ENCODE data around the gene RPA4.

Gene RPA4

DNA sequence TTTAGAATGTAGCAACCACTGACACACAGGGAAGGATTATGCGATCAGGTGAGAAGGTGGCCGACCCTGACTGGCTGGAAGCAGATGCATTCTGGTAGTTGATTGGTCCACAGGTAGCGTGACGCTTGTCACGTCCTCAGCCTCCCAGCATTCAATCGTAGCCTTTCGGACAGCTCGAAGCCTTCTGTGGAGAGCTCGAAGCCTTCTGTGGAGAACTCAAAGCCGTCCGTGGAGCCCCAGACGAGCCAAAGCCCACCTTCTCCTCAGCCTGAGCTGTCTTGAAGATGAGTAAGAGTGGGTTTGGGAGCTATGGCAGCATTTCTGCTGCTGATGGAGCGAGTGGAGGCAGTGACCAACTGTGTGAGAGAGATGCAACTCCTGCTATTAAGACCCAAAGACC, 319 bp downstream of the RPA4 start:
- Histone ChIP-seq H3K9ac (ENCODE audit: low read depth, low read length) (no peak overlapping the region), H3K4me1 (ENCODE audit: control insufficient read depth, insufficient read depth, low read length) (no peaks in the 10 kb centered on the region)

DNA sequence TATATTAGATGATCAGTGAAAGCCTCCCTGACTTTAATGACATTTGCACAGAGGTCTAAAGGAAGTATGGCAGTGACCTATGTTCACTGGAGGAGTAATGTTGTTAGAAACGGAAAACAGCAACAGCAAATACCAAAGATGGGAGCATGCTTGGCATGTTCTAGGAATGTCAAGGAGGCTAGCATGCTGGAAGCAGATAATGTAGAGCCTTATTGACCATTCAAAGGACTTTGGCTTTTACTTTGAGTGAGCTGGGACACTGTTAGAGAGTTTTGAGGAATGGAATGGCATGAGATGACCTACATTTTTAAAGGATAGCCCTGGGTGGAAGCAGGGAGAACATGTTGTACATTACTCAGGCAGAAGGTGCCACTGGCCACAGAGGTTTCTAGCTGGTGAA, 6.0 kb downstream of the RPA4 start:
- Histone ChIP-seq H3K36me3 (ENCODE audit: control insufficient read depth, insufficient read depth, low read length) (no peaks in the 10 kb centered on the region), H3K4me3 (ENCODE audit: low read depth, low read length) (no peak overlapping the region), H3K27me3 (ENCODE audit: control insufficient read depth, insufficient read depth, low read length) (no peaks in the 10 kb centered on the region), H3K9ac (ENCODE audit: low read depth, low read length) (no peak overlapping the region), H3K4me1 (ENCODE audit: control insufficient read depth, insufficient read depth, low read length) (no peaks in the 10 kb centered on the region), H3K9me3 (ENCODE audit: control insufficient read depth, insufficient read depth, low read length) (no peaks in the 10 kb centered on the region)

More for the DNA sequence above, 319 bp downstream of the RPA4 start:
- Histone ChIP-seq H3K27me3 (ENCODE audit: control insufficient read depth, insufficient read depth, low read length) (no peaks in the 10 kb centered on the region), H3K4me3 (ENCODE audit: low read depth, low read length) (no peak overlapping the region), H3K36me3 (ENCODE audit: control insufficient read depth, insufficient read depth, low read length) (peaks cover 4% of the 10 kb centered on the region), H3K9me3 (ENCODE audit: control insufficient read depth, insufficient read depth, low read length) (no peaks in the 10 kb centered on the region)

DNA sequence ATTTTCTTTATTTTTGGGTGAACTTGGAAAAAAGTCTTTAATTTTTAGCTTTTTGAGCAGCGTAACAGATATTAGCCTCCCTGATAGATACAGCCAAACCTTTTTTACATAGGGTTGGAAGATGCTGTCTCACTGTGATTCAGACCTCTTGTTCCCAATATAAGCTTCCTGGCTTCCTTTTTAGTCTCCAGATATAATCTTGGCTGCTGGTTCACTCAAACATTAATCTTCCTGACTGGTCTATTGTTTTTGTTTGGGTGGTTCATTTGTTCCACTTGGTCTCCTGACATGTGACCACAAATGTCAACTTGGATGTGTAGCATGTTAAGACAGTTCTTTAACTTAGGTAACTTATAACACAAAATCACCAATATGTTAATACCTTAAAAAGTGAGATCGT, 23.0 kb downstream of the RPA4 start:
- Histone ChIP-seq H3K4me1 (ENCODE audit: control insufficient read depth, insufficient read depth, low read length) (peaks cover 3% of the 10 kb centered on the region), H3K4me3 (ENCODE audit: low read depth, low read length) (no peak overlapping the region), H3K9ac (ENCODE audit: low read depth, low read length) (no peak overlapping the region), H3K27me3 (ENCODE audit: control insufficient read depth, insufficient read depth, low read length) (no peaks in the 10 kb centered on the region), H3K9me3 (ENCODE audit: control insufficient read depth, insufficient read depth, low read length) (no peaks in the 10 kb centered on the region), H3K36me3 (ENCODE audit: control insufficient read depth, insufficient read depth, low read length) (no peaks in the 10 kb centered on the region)

DNA sequence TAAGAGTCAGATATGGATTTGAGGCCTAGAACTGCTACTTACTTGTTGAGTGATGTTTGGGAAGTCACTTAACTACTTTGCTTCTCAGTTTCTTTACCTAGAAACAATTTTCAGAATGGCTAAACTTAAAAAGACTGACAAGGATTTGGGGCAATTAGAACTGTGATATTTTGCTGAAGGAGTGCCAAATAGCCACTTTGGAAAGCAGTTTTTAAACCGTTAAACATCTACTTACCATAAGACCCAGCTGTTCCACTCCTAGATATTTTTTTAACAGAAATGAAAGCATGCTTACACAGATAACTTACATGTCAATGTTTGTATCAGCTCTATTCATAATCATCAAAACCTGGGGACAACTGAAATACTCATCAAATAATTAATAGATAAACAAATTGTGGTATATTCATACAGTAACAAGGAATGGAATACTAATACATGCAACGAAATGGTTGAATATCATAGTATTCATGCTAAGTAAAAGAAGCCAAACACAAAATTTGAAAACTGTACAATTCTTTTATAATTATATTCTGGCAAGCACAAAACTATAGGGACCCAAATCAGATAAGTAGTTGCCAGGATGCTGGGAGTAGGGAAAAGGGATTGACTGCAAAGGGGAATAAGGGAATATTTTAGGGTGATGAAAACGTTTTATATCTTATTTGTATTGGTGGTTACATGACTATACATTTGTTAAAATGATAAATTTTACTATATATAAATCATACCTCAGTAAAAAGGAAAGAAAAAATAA, 24.0 kb downstream of the RPA4 start:
- Histone ChIP-seq H3K27me3 (ENCODE audit: control insufficient read depth, insufficient read depth, low read length) (no peaks in the 10 kb centered on the region), H3K9ac (ENCODE audit: low read depth, low read length) (no peak overlapping the region), H3K36me3 (ENCODE audit: control insufficient read depth, insufficient read depth, low read length) (no peaks in the 10 kb centered on the region), H3K4me3 (ENCODE audit: low read depth, low read length) (no peak overlapping the region), H3K4me1 (ENCODE audit: control insufficient read depth, insufficient read depth, low read length) (peaks cover 3% of the 10 kb centered on the region), H3K9me3 (ENCODE audit: control insufficient read depth, insufficient read depth, low read length) (no peaks in the 10 kb centered on the region)

DNA sequence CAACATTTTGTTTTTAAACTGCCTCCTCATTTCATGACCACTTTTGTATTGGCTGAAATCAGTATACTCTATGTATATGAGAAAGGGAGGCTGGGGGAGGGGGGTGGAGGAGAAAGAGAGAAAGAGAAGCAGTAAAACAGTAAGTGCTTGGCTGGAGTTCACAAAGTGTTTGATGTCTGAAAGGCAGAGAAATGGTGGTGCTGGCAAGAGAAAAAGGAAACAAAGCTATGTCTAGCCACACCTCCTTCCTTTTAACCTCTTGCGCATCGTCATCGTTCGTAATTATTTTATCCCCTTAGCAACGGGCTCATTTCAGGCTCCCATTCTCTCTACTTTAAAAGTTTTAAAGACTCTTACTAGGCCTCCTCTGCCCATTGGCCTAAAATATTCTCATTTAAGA, 25.6 kb downstream of the RPA4 start:
- H3K36me3 ChIP-seq (ENCODE audit: control insufficient read depth, insufficient read depth, low read length): no peaks in the 10 kb centered on the region
- H3K9ac ChIP-seq (ENCODE audit: low read depth, low read length): no peak overlapping the region
- peaks cover 3% of the 10 kb centered on the region for H3K4me1 ChIP-seq (ENCODE audit: control insufficient read depth, insufficient read depth, low read length)
- no peak overlapping the region for H3K4me3 ChIP-seq (ENCODE audit: low read depth, low read length)
- no peaks in the 10 kb centered on the region for H3K27me3 ChIP-seq (ENCODE audit: control insufficient read depth, insufficient read depth, low read length)
- H3K9me3 ChIP-seq (ENCODE audit: control insufficient read depth, insufficient read depth, low read length): no peaks in the 10 kb centered on the region

DNA sequence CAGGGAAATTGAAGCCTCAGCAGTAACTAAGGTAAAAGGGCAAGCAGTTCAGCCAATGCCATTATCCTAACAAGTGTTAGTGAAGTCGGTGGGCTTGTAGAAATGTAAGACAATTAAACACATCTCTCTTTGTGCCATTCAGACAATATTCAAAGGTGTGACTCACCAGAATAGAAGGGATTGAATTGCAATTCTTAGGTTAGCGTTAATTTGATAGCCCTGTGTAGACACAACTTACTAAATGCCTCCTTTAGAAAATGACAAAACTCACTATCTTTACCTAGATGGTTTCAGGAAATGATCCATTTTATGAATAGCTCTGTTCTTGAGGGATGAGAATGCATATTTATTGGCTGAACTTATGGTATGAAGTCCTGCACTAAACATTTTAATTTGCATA, 35.2 kb downstream of the RPA4 start:
- H3K36me3 ChIP-seq (ENCODE audit: control insufficient read depth, insufficient read depth, low read length): no peaks in the 10 kb centered on the region
- no peak overlapping the region for H3K4me3 ChIP-seq (ENCODE audit: low read depth, low read length)
- H3K4me1 ChIP-seq (ENCODE audit: control insufficient read depth, insufficient read depth, low read length): peaks cover 3% of the 10 kb centered on the region
- no peak overlapping the region for H3K9ac ChIP-seq (ENCODE audit: low read depth, low read length)
- H3K27me3 ChIP-seq (ENCODE audit: control insufficient read depth, insufficient read depth, low read length): no peaks in the 10 kb centered on the region
- H3K9me3 ChIP-seq (ENCODE audit: control insufficient read depth, insufficient read depth, low read length): no peaks in the 10 kb centered on the region

DNA sequence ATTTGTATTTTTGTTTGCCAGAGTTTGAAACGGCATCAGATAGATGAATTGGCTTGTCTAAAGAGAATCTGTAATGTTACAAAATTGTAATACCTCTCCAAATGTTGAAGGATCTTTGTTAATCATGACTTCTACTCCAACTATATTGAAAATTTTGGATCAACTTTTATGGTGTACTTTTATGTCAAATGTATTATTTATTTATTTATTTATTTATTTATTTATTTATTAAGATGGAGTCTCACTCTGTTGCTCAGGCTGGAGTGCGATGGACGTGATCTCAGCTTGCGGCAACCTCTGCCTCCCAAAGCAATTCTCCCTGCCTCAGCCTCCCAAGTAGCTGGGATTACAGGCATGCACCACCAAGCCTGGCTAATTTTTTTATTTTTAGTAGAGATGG, 36.0 kb downstream of the RPA4 start:
- Histone ChIP-seq H3K36me3 (ENCODE audit: control insufficient read depth, insufficient read depth, low read length) (no peaks in the 10 kb centered on the region), H3K9ac (ENCODE audit: low read depth, low read length) (no peak overlapping the region), H3K4me3 (ENCODE audit: low read depth, low read length) (no peak overlapping the region), H3K27me3 (ENCODE audit: control insufficient read depth, insufficient read depth, low read length) (no peaks in the 10 kb centered on the region), H3K4me1 (ENCODE audit: control insufficient read depth, insufficient read depth, low read length) (peaks cover 3% of the 10 kb centered on the region), H3K9me3 (ENCODE audit: control insufficient read depth, insufficient read depth, low read length) (no peaks in the 10 kb centered on the region)

DNA sequence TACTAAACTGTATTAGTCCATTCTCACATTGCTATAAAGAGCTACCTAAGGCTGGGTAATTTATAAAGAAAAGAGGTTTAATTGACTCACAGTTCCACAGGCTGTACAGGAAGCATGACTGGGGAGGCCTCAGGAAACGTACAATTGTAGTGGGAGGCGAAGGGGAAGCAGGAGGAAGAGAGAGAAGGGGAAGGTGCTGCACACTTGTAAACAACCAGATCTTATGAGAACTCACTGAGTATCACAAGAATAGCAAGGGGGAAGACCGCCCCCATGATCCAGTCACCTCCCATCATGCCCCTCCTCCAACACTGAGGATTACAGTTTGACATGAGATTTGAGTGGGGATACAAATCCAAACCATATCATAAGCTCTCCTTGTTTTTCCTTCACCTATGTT, 40.9 kb downstream of the RPA4 start:
- Histone ChIP-seq H3K9ac (ENCODE audit: low read depth, low read length) (no peak overlapping the region), H3K36me3 (ENCODE audit: control insufficient read depth, insufficient read depth, low read length) (no peaks in the 10 kb centered on the region), H3K27me3 (ENCODE audit: control insufficient read depth, insufficient read depth, low read length) (no peaks in the 10 kb centered on the region), H3K9me3 (ENCODE audit: control insufficient read depth, insufficient read depth, low read length) (no peaks in the 10 kb centered on the region), H3K4me1 (ENCODE audit: control insufficient read depth, insufficient read depth, low read length) (peaks cover 3% of the 10 kb centered on the region), H3K4me3 (ENCODE audit: low read depth, low read length) (no peak overlapping the region)

DNA sequence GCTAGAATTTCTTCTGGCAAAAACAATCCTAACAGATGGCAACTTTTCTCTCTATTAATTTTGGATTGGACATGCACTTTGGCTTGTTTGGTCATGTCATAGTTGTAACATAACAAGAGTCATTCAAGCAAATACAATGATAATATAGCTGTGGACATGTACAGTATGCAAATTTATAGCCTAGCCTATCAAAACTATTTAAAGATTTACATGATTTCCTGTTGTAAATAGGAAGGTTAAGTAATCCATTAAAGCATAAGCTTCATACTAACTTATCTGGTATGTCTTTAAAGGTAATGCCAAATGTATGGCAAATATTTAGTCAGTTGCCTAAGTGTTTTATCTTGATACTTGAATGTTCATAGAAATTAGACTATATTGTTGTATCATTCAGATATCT, 45.3 kb downstream of the RPA4 start:
- no peak overlapping the region for H3K9ac ChIP-seq (ENCODE audit: low read depth, low read length)
- no peak overlapping the region for H3K4me3 ChIP-seq (ENCODE audit: low read depth, low read length)
- H3K4me1 ChIP-seq (ENCODE audit: control insufficient read depth, insufficient read depth, low read length): no peaks in the 10 kb centered on the region
- H3K27me3 ChIP-seq (ENCODE audit: control insufficient read depth, insufficient read depth, low read length): no peaks in the 10 kb centered on the region
- no peaks in the 10 kb centered on the region for H3K36me3 ChIP-seq (ENCODE audit: control insufficient read depth, insufficient read depth, low read length)
- H3K9me3 ChIP-seq (ENCODE audit: control insufficient read depth, insufficient read depth, low read length): no peaks in the 10 kb centered on the region

Measured in iPS-15b (cell line).